Lung (tissue), 12 donors: ENCODE data around the gene MYRIP. TPM values are rescaled to one million over a fixed set of nuclear protein-coding genes. Genes with fewer than 3 reads are reported as not detected.

Experiments
- ATAC-seq: fragments of 200-7000 bp; cut with Tn5 transposase; one replicate; pipeline ENCODE4 v1.9.1; 2020; ENCODE audit warnings: moderate number of reproducible peaks; ENCODE audit not compliant: insufficient read depth, low FRiP score
- DNase-seq, 3 donors: peaks; one replicate each; pipeline ENCODE4 v3.0.0-alpha.2; 2013 to 2017
- H3K27ac ChIP-seq, 2 donors: one replicate each; pipeline ENCODE4 v1.5.1; 2013; ENCODE audit warnings: mild to moderate bottlenecking in 2 of 2, moderate library complexity in 2 of 2, control low read depth in 1 of 2, inconsistent platforms in 1 of 2, low read depth in 1 of 2, low read length in 1 of 2
- H3K27me3 ChIP-seq, 3 donors: one replicate each; pipeline ENCODE4 v1.5.1; 2013; ENCODE audit warnings: low read length in 2 of 3; ENCODE audit not compliant: control insufficient read depth in 3 of 3, insufficient read depth in 3 of 3
- H3K36me3 ChIP-seq, 4 donors: one replicate each; pipeline ENCODE4 v1.5.1; 2013; ENCODE audit warnings: low read length in 4 of 4, mild to moderate bottlenecking in 1 of 4, moderate library complexity in 1 of 4; ENCODE audit not compliant: control insufficient read depth in 4 of 4, insufficient read depth in 4 of 4
- H3K4me1 ChIP-seq, 5 donors: one replicate each; pipeline ENCODE4 v1.5.1; 2013; ENCODE audit warnings: low read length in 5 of 5, mild to moderate bottlenecking in 2 of 5, moderate library complexity in 1 of 5; ENCODE audit not compliant: control insufficient read depth in 5 of 5, insufficient read depth in 5 of 5
- H3K4me3 ChIP-seq: one replicate; pipeline ENCODE4 v1.5.1; 2013; ENCODE audit warnings: mild to moderate bottlenecking, control low read depth, moderate library complexity
- H3K9ac ChIP-seq, 2 donors: one replicate each; pipeline ENCODE4 v1.5.1; 2013; ENCODE audit warnings: low read length in 2 of 2, control low read depth in 1 of 2; ENCODE audit not compliant: insufficient read depth in 1 of 2
- H3K9me3 ChIP-seq, 4 donors: one replicate each; pipeline ENCODE4 v1.5.1; 2013; ENCODE audit warnings: low read length in 3 of 4, mild to moderate bottlenecking in 1 of 4, moderate library complexity in 1 of 4; ENCODE audit not compliant: control insufficient read depth in 4 of 4, insufficient read depth in 3 of 4
- WGBS, 2 donors: extraction: QIAGEN DNeasy Blood & Tissue Kit; methylation state at CpG; one replicate each; pipeline ENCODE4 v1.1.7; 2013; 5-methylcytosine and 5-hydroxymethylcytosine counted together
- polyA plus RNA-seq, 2 donors: library from polyadenylated mRNA; stranded (reverse); fragments of 200-250 nt; gene quantifications; one replicate each; pipeline ENCODE4 v1.2.1, GENCODE V29; 2013
- total RNA-seq, 2 donors: library from RNA; depleted of rRNA in 1 of 2; stranded (reverse); fragments of >200 nt in 1 of 2; gene quantifications; one replicate each; pipeline ENCODE4 v1.2.1, GENCODE V29; 2014 to 2021
- TF ChIP-seq, protein P1 (sequence below): IDR thresholded peaks from 2 replicates; pipeline ENCODE4 v1.5.1; 2012; ENCODE audit warnings: mild to moderate bottlenecking; ENCODE audit errors: control extremely low read depth, extremely low read depth
- donor health status: control.
- donor health status: control.
- donor health status: Bipolar disorder and iron deficiency.
- donor health status: healthy.
- donor health status: DM: yes; HTN: yes; CAD: no.

The MYRIP gene
- total and polyA plus RNA-seq, 4 donors = 0.30 to 2.5 (median 0.77) TPM

DNA sequence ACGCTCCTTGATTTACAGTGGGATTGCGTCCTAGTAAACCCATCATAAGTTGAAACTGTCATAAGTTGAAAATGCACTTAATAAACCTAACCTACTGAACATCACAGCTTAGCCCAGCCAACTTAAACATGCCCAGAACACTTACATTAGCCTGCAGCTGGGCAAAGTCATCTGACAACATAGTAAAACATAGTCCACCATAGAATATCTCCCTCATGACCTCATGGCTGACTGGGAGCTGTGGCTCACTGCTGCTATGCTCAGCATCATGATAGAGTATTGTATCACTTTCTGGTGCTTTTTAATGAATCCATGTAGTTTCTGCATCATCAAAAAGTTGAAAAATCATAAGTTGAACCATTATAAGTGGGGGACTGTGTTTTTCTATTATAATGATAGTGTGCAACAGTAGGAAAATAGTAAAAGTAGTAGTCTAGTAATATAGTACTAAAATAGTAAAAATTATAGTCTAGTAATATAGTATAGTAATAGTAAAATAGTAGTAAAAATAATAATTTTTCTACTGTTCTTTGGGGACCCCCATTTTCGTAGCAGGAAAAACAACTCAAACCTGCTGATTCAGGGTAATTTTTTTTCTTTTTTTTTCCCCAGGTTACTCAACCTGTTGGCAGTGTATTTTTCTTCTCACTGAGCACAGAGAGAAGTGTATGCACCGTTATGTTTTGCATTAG lies 233.5 kb downstream of the MYRIP start:
- H3K27ac ChIP-seq = no peak overlapping the region
- H3K9me3 ChIP-seq = peaks cover 0 to 4% (median 0%) of the 10 kb centered on the region in 4 donors
- H3K9ac ChIP-seq = no peak overlapping the region
- H3K4me3 ChIP-seq = no peak overlapping the region
- 75 to 84% methylated on average over 4 of the region's 4 CpGs for WGBS, 2 donors
- no peaks in the 10 kb centered on the region for H3K4me1 ChIP-seq
- no peaks in the 10 kb centered on the region for H3K27me3 ChIP-seq
- ATAC-seq (no peak), DNase-seq (no peak)
- no peaks in the 10 kb centered on the region for H3K36me3 ChIP-seq
- TF ChIP-seq, protein P1, sequence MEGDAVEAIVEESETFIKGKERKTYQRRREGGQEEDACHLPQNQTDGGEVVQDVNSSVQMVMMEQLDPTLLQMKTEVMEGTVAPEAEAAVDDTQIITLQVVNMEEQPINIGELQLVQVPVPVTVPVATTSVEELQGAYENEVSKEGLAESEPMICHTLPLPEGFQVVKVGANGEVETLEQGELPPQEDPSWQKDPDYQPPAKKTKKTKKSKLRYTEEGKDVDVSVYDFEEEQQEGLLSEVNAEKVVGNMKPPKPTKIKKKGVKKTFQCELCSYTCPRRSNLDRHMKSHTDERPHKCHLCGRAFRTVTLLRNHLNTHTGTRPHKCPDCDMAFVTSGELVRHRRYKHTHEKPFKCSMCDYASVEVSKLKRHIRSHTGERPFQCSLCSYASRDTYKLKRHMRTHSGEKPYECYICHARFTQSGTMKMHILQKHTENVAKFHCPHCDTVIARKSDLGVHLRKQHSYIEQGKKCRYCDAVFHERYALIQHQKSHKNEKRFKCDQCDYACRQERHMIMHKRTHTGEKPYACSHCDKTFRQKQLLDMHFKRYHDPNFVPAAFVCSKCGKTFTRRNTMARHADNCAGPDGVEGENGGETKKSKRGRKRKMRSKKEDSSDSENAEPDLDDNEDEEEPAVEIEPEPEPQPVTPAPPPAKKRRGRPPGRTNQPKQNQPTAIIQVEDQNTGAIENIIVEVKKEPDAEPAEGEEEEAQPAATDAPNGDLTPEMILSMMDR = no peak

DNA sequence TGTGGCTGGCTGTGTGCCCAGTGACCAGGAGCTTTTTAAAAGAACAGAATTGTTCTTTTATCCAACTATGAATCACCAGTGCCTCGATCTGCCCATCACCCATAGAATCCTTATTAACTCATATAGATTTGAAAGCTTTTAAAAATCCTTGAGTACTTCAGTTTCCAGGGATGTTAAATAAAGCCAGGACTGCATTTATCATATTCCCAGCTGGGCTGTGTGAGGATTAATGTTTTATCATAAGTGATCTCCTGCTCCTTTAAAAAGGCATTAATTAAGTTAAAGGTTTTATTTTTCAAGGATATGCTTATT lies 234.0 kb downstream of the MYRIP start:
- Histone ChIP-seq H3K4me3 (no peak overlapping the region), H3K36me3 (no peaks in the 10 kb centered on the region), H3K27me3 (no peaks in the 10 kb centered on the region), H3K9me3 (peaks cover 0 to 4% (median 0%) of the 10 kb centered on the region in 4 donors), H3K9ac (no peak overlapping the region), H3K27ac (no peak overlapping the region), H3K4me1 (no peaks in the 10 kb centered on the region)
- TF ChIP-seq, protein P1 = no peak
- 35 to 73% methylated on average over 1 of the region's 1 CpG for WGBS, 2 donors
- DNase-seq = peak in 1 of 3 donors; percentile 1
- ATAC-seq = no peak

DNA sequence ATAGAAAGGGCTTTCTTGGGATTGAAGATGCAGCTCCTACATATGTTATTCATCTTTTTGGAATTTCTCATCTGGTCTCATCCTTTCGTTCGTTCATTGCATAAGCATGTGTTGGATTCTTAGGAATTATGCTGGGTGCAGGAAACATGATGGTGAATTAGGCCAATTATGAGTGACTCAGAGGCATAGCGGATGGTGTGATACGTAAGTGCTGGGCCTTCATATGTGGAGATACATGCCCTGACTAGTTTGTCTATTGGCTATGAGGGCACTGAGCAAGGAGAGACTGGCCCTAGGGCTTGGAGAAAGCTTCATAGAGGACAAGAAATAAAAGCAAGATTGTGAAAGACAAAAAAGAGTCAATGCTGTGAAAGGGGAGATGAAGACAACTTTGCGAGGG lies 235.1 kb downstream of the MYRIP start:
- DNase-seq = no peak
- no peak overlapping the region for H3K9ac ChIP-seq
- H3K4me3 ChIP-seq = no peak overlapping the region
- no peaks in the 10 kb centered on the region for H3K4me1 ChIP-seq
- TF ChIP-seq, protein P1 = no peak
- H3K27ac ChIP-seq = no peak overlapping the region
- H3K27me3 ChIP-seq = no peaks in the 10 kb centered on the region
- WGBS, 2 donors = 91 to 92% methylated on average over 5 of the region's 5 CpGs
- H3K9me3 ChIP-seq = peaks cover 0 to 4% (median 0%) of the 10 kb centered on the region in 4 donors
- H3K36me3 ChIP-seq = no peaks in the 10 kb centered on the region
- ATAC-seq = no peak

DNA sequence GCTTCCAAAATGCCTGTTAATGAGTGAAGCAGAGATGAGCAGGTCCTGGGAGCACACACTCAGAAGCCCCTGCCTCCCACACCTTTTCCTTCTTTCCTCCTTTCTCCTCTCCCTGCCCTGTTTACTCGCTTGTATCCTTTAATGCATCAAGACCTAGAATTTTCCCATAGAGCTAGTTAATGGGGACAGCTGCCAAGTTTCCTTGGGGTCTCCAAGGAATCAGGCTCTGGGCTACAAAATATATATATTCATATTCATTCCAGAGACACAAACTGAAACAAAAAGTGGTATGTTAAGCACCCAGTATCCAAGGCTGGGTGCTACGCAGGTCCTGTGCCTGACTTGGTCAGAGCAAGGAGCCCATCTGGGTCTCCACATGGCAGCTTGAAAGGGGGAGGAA lies 235.6 kb downstream of the MYRIP start:
- H3K9me3 ChIP-seq = peaks cover 0 to 2% (median 0%) of the 10 kb centered on the region in 4 donors
- 87 to 92% methylated on average over 2 of the region's 2 CpGs for WGBS, 2 donors
- H3K9ac ChIP-seq = no peak overlapping the region
- H3K36me3 ChIP-seq = no peaks in the 10 kb centered on the region
- H3K27ac ChIP-seq = no peak overlapping the region
- DNase-seq = no peak
- no peak for ATAC-seq
- TF ChIP-seq, protein P1 = no peak
- no peaks in the 10 kb centered on the region for H3K4me1 ChIP-seq
- H3K27me3 ChIP-seq = no peaks in the 10 kb centered on the region
- H3K4me3 ChIP-seq = no peak overlapping the region
